ENCODE measurements around the gene H2BK1. TPM values are rescaled to one million over a fixed set of nuclear protein-coding genes. Genes with fewer than 3 reads are reported as not detected.
A peak's percentile ranks its signal among the peaks of the same experiment; 100 is the strongest.

The H2BK1 gene
- total RNA-seq, 1 experiment from 2014 or later: not detected

DNA sequence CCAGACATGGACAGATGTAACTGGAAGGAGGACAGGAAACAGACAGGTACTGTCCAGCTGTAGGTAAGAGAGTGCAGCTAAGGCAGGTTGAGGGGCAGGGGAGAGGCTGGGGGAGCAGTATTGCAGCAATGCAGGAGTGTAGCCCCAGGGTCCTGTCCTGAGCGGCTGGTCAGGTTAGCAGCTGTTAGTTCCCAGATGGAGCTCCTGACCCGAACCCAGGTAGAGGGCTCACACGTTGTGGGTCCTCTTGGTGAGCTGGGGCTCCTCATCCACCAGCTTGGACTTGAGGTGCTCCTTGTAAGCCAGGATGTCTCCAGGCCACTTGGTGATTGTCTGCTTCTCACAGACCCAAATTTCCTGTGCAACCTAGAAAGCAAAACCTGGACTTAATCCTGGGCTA is 3.5 kb upstream of the H2BK1 start:
- no peak for ATAC-seq
- no peak overlapping the region for H3K4me3 ChIP-seq (ENCODE audit: low read depth in 2 of 2, low read length in 2 of 2)
- ChIA-PET CTCF (no interaction called here), POLR2A (interaction anchor here (0.5 to 0.6 kb wide), 2 partner anchors 13 to 37 kb away, joined by 3 to 5 read pairs; partner anchors contain the start of gene ABCF2)
- no TSS peak for BruUV-seq (replicated peaks)
- no peaks in the 10 kb centered on the region for H3K4me1 ChIP-seq (ENCODE audit: control insufficient read depth, insufficient read depth, low read length)
- H3K9me3 ChIP-seq (ENCODE audit: control insufficient read depth, insufficient read depth, low read depth, low read length): no peaks in the 10 kb centered on the region
- in situ Hi-C loops (cut with HindIII; ENCODE audit: low pct_unique_long_range_greater_than_20kb, low sequenced_read_pairs): no loop called here
- peaks cover 35% of the 10 kb centered on the region for H3K36me3 ChIP-seq (ENCODE audit: control insufficient read depth, insufficient read depth, low read length)
- no peak for DNase-seq (ENCODE audit: low read depth, low spot score)
- H3K27ac ChIP-seq (ENCODE audit: low read length): no peak overlapping the region
- TF ChIP-seq, protein P1, sequence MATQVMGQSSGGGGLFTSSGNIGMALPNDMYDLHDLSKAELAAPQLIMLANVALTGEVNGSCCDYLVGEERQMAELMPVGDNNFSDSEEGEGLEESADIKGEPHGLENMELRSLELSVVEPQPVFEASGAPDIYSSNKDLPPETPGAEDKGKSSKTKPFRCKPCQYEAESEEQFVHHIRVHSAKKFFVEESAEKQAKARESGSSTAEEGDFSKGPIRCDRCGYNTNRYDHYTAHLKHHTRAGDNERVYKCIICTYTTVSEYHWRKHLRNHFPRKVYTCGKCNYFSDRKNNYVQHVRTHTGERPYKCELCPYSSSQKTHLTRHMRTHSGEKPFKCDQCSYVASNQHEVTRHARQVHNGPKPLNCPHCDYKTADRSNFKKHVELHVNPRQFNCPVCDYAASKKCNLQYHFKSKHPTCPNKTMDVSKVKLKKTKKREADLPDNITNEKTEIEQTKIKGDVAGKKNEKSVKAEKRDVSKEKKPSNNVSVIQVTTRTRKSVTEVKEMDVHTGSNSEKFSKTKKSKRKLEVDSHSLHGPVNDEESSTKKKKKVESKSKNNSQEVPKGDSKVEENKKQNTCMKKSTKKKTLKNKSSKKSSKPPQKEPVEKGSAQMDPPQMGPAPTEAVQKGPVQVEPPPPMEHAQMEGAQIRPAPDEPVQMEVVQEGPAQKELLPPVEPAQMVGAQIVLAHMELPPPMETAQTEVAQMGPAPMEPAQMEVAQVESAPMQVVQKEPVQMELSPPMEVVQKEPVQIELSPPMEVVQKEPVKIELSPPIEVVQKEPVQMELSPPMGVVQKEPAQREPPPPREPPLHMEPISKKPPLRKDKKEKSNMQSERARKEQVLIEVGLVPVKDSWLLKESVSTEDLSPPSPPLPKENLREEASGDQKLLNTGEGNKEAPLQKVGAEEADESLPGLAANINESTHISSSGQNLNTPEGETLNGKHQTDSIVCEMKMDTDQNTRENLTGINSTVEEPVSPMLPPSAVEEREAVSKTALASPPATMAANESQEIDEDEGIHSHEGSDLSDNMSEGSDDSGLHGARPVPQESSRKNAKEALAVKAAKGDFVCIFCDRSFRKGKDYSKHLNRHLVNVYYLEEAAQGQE (IDR thresholded peaks at IDR 0.05; ENCODE audit: insufficient read depth in 1 of 2, low read depth in 2 of 2, low read length in 1 of 2): no peak
- no peak for TF ChIP-seq TCF7L2 (IDR thresholded peaks at IDR 0.05; ENCODE audit: low read depth, low read length)
- TF ChIP-seq POLR2AphosphoS5 (IDR thresholded peaks at IDR 0.05; ENCODE audit: low read depth, low read length): no peak
- TF ChIP-seq SIN3A (IDR thresholded peaks at IDR 0.05; ENCODE audit: borderline replicate concordance, insufficient read depth, low read depth, low read length): no peak
- TF ChIP-seq, protein P2, sequence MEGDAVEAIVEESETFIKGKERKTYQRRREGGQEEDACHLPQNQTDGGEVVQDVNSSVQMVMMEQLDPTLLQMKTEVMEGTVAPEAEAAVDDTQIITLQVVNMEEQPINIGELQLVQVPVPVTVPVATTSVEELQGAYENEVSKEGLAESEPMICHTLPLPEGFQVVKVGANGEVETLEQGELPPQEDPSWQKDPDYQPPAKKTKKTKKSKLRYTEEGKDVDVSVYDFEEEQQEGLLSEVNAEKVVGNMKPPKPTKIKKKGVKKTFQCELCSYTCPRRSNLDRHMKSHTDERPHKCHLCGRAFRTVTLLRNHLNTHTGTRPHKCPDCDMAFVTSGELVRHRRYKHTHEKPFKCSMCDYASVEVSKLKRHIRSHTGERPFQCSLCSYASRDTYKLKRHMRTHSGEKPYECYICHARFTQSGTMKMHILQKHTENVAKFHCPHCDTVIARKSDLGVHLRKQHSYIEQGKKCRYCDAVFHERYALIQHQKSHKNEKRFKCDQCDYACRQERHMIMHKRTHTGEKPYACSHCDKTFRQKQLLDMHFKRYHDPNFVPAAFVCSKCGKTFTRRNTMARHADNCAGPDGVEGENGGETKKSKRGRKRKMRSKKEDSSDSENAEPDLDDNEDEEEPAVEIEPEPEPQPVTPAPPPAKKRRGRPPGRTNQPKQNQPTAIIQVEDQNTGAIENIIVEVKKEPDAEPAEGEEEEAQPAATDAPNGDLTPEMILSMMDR (IDR thresholded peaks at IDR 0.05): no peak
- H3K27me3 ChIP-seq (ENCODE audit: control insufficient read depth, insufficient read depth, low read length): no peaks in the 10 kb centered on the region
- intact Hi-C loops (cut with micrococcal nuclease; ENCODE audit: unreplicated experiment): no loop called here

DNA sequence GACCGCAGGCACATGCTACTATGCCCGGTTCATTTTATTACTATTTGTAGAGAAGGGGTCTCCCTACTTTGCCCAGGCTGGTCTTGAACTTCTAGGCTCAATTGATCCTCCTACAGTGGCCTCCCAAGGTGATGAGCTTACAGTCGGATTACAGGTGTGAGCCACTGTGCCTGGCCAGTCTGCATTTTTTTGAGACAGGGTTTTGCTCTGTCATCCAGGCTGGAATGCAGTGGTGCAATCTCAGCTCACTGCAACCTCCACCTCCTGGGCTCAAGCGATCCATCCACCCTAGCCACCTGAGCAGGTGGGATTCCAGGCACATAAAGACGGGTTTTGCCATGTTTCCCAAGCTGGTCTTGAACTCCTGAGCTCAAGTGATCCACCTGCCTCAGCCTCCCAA is 2.3 kb upstream of the H2BK1 start:
- ChIA-PET POLR2A (no interaction called here), CTCF (no interaction called here)
- in situ Hi-C loops (cut with HindIII; ENCODE audit: low pct_unique_long_range_greater_than_20kb, low sequenced_read_pairs) (no loop called here), intact Hi-C loops (cut with micrococcal nuclease; ENCODE audit: unreplicated experiment) (no loop called here)
- TF ChIP-seq, protein P2 (IDR thresholded peaks at IDR 0.05): no peak
- TF ChIP-seq TCF7L2 (IDR thresholded peaks at IDR 0.05; ENCODE audit: low read depth, low read length) (no peak), SIN3A (IDR thresholded peaks at IDR 0.05; ENCODE audit: borderline replicate concordance, insufficient read depth, low read depth, low read length) (no peak), POLR2AphosphoS5 (IDR thresholded peaks at IDR 0.05; ENCODE audit: low read depth, low read length) (no peak)
- TF ChIP-seq, protein P1 (IDR thresholded peaks at IDR 0.05; ENCODE audit: insufficient read depth in 1 of 2, low read depth in 2 of 2, low read length in 1 of 2): no peak
- TSS peak; percentile 31 for BruUV-seq (replicated peaks)
- Histone ChIP-seq H3K27ac (ENCODE audit: low read length) (no peak overlapping the region), H3K27me3 (ENCODE audit: control insufficient read depth, insufficient read depth, low read length) (no peaks in the 10 kb centered on the region), H3K9me3 (ENCODE audit: control insufficient read depth, insufficient read depth, low read depth, low read length) (no peaks in the 10 kb centered on the region), H3K4me3 (ENCODE audit: low read depth in 2 of 2, low read length in 2 of 2) (no peak overlapping the region), H3K4me1 (ENCODE audit: control insufficient read depth, insufficient read depth, low read length) (no peaks in the 10 kb centered on the region), H3K36me3 (ENCODE audit: control insufficient read depth, insufficient read depth, low read length) (peaks cover 24% of the 10 kb centered on the region)
- ATAC-seq: no peak
- no peak for DNase-seq (ENCODE audit: low read depth, low spot score)

Data from Panc1 (cell line).